Ascending aorta (tissue), 2 donors: ENCODE data around the gene OR10H1. TPM values are rescaled to one million over a fixed set of nuclear protein-coding genes. Genes with fewer than 3 reads are reported as not detected.
"Not testable (repeated sequence)": the region's sequence is repeated elsewhere in the genome, so short reads cannot be mapped to it uniquely, and the experiment has no call there.

ENCODE experiments used
- DNase-seq, 2 donors: peaks; one replicate each; pipeline ENCODE4 v3.0.0-alpha.2; 2019; ENCODE audit warnings: low spot score in 2 of 2
- H3K27ac ChIP-seq, 2 donors: fragments of 200-600 bp; sonication (generic); one replicate each; pipeline ENCODE4 v1.5.1; 2016 to 2017; ENCODE audit warnings: mild to moderate bottlenecking in 1 of 2
- H3K27me3 ChIP-seq: fragments of 200-600 bp; sonication (generic); one replicate; pipeline ENCODE4 v1.5.1; 2017
- H3K36me3 ChIP-seq, 2 donors: fragments of 200-600 bp; sonication (generic); one replicate each; pipeline ENCODE4 v1.5.1; 2016
- H3K4me1 ChIP-seq, 2 donors: fragments of 200-600 bp; sonication (generic); one replicate each; pipeline ENCODE4 v1.5.1; 2016 to 2017; ENCODE audit warnings: mild to moderate bottlenecking in 1 of 2
- H3K4me3 ChIP-seq, 2 donors: fragments of 200-600 bp; sonication (generic); one replicate each; pipeline ENCODE4 v1.5.1; 2016 to 2017; ENCODE audit warnings: mild to moderate bottlenecking in 1 of 2
- H3K9me3 ChIP-seq, 2 donors: fragments of 200-600 bp; sonication (generic); one replicate each; pipeline ENCODE4 v1.5.1; 2016
- CTCF ChIP-seq, 3 experiments: fragments of 200-600 bp in 2 of 3; fragments of 450-650 bp in 1 of 3; sonication (generic) in 2 of 3; IDR thresholded peaks; one replicate each; pipeline ENCODE4 v1.5.1; 2016 to 2019; ENCODE audit warnings: antibody characterized with exemption in 3 of 3, mild to moderate bottlenecking in 1 of 3, moderate library complexity in 1 of 3
- intact Hi-C: fragments of 100-400 bp; cut with DNase I; formaldehyde crosslinking; loops from one replicate; pipeline ENCODE4 v1.15.1; 2023
- total RNA-seq: library from RNA; depleted of rRNA; stranded (reverse); fragments of >200 nt; gene quantifications from one replicate; pipeline ENCODE4 v1.1.0, GENCODE V29; 2016

Gene OR10H1
- total RNA-seq, 1 donor from 2014 or later = not detected

DNA sequence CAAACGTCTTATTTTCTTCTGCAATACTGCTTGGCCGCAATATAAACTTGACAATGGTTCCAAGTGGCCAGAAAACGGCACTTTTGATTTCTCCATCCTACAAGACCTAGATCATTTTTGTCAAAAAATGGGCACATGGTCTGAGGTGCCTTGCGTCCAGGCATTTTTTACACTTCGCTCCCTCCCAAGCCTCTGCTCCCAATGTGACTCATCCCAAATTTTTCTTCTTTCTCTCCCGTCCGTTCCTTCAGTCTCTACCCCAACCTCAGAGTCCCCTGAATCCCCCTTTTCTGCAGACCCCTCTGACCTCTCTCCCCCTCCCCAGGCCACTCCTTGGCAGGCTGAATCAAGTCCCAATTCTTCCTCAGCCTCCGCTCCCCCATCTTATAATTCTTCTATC is 14.3 kb upstream of the OR10H1 start:
- intact Hi-C loops = loop anchor here (10.0 kb wide), 2 partner anchors 235 to 355 kb away; partner anchors contain the start of gene FAM32A
- Histone ChIP-seq H3K4me3 (no peak overlapping the region), H3K9me3 (no peaks in the 10 kb centered on the region), H3K4me1 (no peaks in the 10 kb centered on the region), H3K27me3 (no peaks in the 10 kb centered on the region), H3K27ac (no peak overlapping the region), H3K36me3 (no peaks in the 10 kb centered on the region)
- no peak for TF ChIP-seq CTCF (IDR thresholded peaks at IDR 0.05)
- no peak for DNase-seq

DNA sequence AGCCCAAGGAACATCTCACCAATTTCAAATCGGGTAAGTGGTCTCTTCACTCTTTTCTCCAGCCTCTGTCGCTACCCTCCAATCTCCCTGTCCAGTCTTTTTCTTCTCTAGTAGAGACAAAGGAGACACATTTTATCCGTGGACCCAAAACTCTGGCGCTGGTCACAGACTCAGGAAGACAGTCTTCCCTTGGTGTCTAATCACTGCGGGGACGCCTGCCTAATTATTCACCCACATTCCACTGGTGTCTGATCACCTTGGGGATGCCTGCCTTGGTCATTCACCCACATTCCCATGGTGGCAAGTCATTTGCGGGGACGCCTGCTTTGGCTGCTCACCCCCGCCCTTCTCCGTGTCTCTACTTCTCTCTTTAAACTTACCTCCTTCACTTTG is 13.8 kb upstream of the OR10H1 start:
- Histone ChIP-seq H3K27ac (no peak overlapping the region), H3K4me3 (no peak overlapping the region), H3K4me1 (no peaks in the 10 kb centered on the region), H3K36me3 (no peaks in the 10 kb centered on the region), H3K27me3 (no peaks in the 10 kb centered on the region), H3K9me3 (no peaks in the 10 kb centered on the region)
- intact Hi-C loops = no loop called here
- no peak for TF ChIP-seq CTCF (IDR thresholded peaks at IDR 0.05)
- no peak for DNase-seq

DNA sequence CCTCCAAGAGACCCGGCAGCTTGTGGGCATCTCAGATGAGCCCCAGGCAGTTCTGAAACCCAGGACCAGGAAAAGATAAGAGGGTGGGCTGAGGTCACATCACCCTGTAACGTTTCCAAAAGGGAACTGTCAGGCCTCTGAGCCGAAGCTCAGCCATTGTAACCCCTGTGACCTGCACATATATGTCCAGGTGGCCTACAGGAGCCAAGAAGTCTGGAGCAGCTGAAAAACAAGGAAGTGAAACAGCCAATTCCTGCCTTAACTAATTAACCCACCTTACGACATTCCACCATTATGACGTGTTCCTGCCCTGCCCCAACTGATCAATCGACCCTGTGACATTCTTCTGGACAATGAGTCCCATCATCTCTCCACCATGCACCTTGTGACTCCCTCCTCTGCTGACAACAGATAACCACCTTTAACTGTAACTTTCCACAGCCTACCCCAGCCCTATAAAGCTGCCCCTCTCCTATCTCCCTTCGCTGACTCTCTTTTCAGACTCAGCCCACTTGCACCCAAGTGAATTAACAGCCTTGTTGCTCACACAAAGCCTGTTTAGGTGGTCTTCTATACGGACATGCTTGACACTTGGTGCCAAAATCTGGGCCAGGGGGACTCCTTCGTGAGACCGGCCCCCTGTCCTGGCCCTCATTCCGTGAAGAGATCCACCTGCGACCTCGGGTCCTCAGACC is 13.3 kb upstream of the OR10H1 start:
- H3K27me3 ChIP-seq, DNase-seq, intact Hi-C loops, H3K9me3 ChIP-seq, H3K36me3 ChIP-seq, H3K4me1 ChIP-seq, H3K4me3 ChIP-seq, H3K27ac ChIP-seq: not testable (repeated sequence)

- Histone ChIP-seq H3K27ac (no peak overlapping the region), H3K4me3 (no peak overlapping the region), H3K9me3 (no peaks in the 10 kb centered on the region), H3K4me1 (no peaks in the 10 kb centered on the region), H3K36me3 (no peaks in the 10 kb centered on the region), H3K27me3 (no peaks in the 10 kb centered on the region)
- no peak for DNase-seq
- intact Hi-C loops = no loop called here
- TF ChIP-seq CTCF (IDR thresholded peaks at IDR 0.05) = no peak
Observed at GRCh38 chr19:15828121-15828610, 12.7 kb upstream of the OR10H1 start.

- no peaks in the 10 kb centered on the region for H3K4me1 ChIP-seq
- no peak for TF ChIP-seq CTCF (IDR thresholded peaks at IDR 0.05)
- no peak for DNase-seq
- H3K36me3 ChIP-seq = no peaks in the 10 kb centered on the region
- no peaks in the 10 kb centered on the region for H3K27me3 ChIP-seq
- no peak overlapping the region for H3K27ac ChIP-seq
- H3K4me3 ChIP-seq = no peak overlapping the region
- H3K9me3 ChIP-seq = no peaks in the 10 kb centered on the region
- intact Hi-C loops = no loop called here
Observed at GRCh38 chr19:15825753-15826152, 10.3 kb upstream of the OR10H1 start.

- H3K27me3 ChIP-seq = no peaks in the 10 kb centered on the region
- no peak overlapping the region for H3K27ac ChIP-seq
- H3K4me3 ChIP-seq = no peak overlapping the region
- no peaks in the 10 kb centered on the region for H3K9me3 ChIP-seq
- intact Hi-C loops = no loop called here
- H3K4me1 ChIP-seq = no peaks in the 10 kb centered on the region
- TF ChIP-seq CTCF (IDR thresholded peaks at IDR 0.05) = no peak
- H3K36me3 ChIP-seq = no peaks in the 10 kb centered on the region
- DNase-seq = no peak
Observed at GRCh38 chr19:15820646-15821045, 5.2 kb upstream of the OR10H1 start.
